ENCODE measurements around the gene CPNE4. TPM values are rescaled to one million over a fixed set of nuclear protein-coding genes. Genes with fewer than 3 reads are reported as not detected.

The CPNE4 gene
- total RNA-seq, 1 donor from 2014 or later, result 3.2 TPM

DNA sequence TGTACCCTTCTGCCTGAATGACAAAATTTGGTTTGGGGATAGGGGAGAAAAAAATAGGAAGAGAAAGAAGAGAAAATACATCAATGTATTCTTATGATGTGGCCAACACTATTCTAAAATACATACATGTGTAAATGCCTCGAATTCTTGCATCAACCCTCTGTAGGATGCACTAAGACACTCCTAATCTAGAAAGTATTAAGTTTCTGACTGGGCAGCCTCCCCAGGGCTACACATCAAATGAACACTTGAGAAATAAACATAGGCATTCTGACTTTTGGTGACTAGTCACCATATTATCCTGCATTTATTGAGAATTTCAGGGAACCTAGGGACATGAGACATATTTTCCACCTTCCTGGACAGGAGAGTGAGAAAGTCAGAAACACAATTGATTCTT, 109.2 kb downstream of the CPNE4 start:
- no peaks in the 10 kb centered on the region for H3K27me3 ChIP-seq

DNA sequence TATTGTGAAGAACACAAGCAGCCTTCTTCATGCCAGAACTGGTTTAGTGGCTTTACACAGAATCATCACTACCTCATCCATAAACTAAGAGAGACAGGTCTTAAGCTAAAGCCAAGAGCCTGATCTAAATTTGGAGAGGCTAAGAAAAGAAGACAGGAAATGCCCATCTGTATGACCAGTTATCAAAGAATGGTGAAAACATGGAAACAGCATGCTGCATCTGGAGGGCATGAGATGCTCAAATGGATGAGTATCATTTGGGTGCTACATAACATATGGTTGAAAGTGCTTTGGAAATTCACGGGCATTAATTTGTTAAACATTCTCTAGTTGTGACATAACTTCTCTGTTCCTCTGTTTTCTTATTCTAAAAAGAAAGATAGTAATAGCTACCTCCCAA, 112.5 kb downstream of the CPNE4 start:
- H3K27ac ChIP-seq, result no peak overlapping the region
- no peaks in the 10 kb centered on the region for H3K36me3 ChIP-seq
- H3K9me3 ChIP-seq, result no peaks in the 10 kb centered on the region
- H3K4me1 ChIP-seq, result no peaks in the 10 kb centered on the region
- TF ChIP-seq POLR2A (IDR thresholded peaks at IDR 0.05) (no peak), POLR2AphosphoS5 (IDR thresholded peaks at IDR 0.05; ENCODE audit: insufficient read depth in 1 of 2, low read depth in 1 of 2) (no peak)
- TF ChIP-seq, protein P1, sequence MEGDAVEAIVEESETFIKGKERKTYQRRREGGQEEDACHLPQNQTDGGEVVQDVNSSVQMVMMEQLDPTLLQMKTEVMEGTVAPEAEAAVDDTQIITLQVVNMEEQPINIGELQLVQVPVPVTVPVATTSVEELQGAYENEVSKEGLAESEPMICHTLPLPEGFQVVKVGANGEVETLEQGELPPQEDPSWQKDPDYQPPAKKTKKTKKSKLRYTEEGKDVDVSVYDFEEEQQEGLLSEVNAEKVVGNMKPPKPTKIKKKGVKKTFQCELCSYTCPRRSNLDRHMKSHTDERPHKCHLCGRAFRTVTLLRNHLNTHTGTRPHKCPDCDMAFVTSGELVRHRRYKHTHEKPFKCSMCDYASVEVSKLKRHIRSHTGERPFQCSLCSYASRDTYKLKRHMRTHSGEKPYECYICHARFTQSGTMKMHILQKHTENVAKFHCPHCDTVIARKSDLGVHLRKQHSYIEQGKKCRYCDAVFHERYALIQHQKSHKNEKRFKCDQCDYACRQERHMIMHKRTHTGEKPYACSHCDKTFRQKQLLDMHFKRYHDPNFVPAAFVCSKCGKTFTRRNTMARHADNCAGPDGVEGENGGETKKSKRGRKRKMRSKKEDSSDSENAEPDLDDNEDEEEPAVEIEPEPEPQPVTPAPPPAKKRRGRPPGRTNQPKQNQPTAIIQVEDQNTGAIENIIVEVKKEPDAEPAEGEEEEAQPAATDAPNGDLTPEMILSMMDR (IDR thresholded peaks at IDR 0.05), result no peak
- H3K27me3 ChIP-seq, result no peaks in the 10 kb centered on the region
- no peak overlapping the region for H3K4me3 ChIP-seq
- DNase-seq (ENCODE audit: extremely low spot score in 2 of 2), result no peak
- intact Hi-C loops (cut with DNase I), result no loop called here

More for the DNA sequence above, 109.2 kb downstream of the CPNE4 start:
- Histone ChIP-seq H3K4me3 (no peak overlapping the region), H3K9me3 (no peaks in the 10 kb centered on the region), H3K36me3 (no peaks in the 10 kb centered on the region), H3K4me1 (no peaks in the 10 kb centered on the region), H3K27ac (no peak overlapping the region)
- TF ChIP-seq POLR2A (IDR thresholded peaks at IDR 0.05), result no peak
- TF ChIP-seq, protein P1 (IDR thresholded peaks at IDR 0.05), result no peak
- TF ChIP-seq POLR2AphosphoS5 (IDR thresholded peaks at IDR 0.05; ENCODE audit: insufficient read depth in 1 of 2, low read depth in 1 of 2), result no peak
- DNase-seq (ENCODE audit: extremely low spot score in 2 of 2), result no peak
- intact Hi-C loops (cut with DNase I), result no loop called here

DNA sequence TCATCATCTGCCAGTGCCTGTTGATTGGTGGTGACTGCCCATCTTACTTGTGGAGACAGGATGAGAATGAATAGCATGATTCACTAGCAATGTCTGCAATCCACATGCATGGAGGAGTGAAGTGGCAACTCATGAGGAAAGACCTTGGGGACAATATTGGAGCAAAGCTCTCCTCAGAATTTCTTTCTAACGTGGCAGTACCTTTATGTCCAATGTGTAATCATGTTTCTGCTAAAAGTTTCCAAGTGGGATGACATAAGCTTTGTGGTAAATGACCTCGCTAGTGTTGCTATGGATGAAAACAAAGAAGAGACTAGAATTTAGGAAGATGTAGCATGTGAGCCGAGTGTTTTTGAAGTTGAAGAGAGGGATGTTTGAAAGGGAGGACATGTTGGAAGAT, 117.8 kb downstream of the CPNE4 start:
- intact Hi-C loops (cut with DNase I), result no loop called here
- Histone ChIP-seq H3K27ac (no peak overlapping the region), H3K4me1 (no peaks in the 10 kb centered on the region), H3K9me3 (no peaks in the 10 kb centered on the region), H3K27me3 (no peaks in the 10 kb centered on the region), H3K4me3 (no peak overlapping the region), H3K36me3 (no peaks in the 10 kb centered on the region)
- TF ChIP-seq, protein P1 (IDR thresholded peaks at IDR 0.05), result no peak
- no peak for TF ChIP-seq POLR2A (IDR thresholded peaks at IDR 0.05)
- no peak for TF ChIP-seq POLR2AphosphoS5 (IDR thresholded peaks at IDR 0.05; ENCODE audit: insufficient read depth in 1 of 2, low read depth in 1 of 2)
- no peak for DNase-seq (ENCODE audit: extremely low spot score in 2 of 2)

DNA sequence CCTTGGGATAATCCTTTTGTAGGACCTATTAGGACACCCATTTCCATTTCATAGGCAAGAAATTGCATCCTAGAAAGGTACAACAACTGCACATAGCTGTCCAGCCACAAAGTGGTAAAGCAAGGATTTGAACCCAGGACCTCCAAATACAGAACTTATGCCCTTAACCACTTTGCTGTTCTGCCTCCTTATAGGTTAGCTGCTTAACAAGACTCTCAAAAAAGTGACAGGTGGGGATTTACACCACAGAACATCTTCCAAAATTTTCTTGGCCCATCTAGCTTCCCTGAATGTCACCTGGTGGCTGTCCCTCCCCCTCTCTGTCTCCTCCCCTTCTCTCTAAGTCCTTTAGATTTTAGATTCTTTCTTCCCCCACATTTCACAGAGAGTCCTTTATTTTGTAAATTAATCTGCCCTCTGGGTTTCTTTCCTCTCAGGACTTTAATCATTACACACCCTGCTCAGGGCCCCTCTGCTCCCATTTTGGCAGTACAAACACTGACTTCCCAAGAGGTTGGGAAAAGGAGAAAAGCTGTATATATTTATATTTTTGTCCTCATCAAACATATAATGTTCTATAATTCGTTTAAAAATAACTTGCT, 120.6 kb downstream of the CPNE4 start:
- Histone ChIP-seq H3K27me3 (no peaks in the 10 kb centered on the region), H3K27ac (no peak overlapping the region), H3K4me1 (no peaks in the 10 kb centered on the region), H3K36me3 (no peaks in the 10 kb centered on the region), H3K4me3 (no peak overlapping the region), H3K9me3 (no peaks in the 10 kb centered on the region)
- intact Hi-C loops (cut with DNase I), result no loop called here
- TF ChIP-seq POLR2AphosphoS5 (IDR thresholded peaks at IDR 0.05; ENCODE audit: insufficient read depth in 1 of 2, low read depth in 1 of 2) (no peak), POLR2A (IDR thresholded peaks at IDR 0.05) (no peak)
- TF ChIP-seq, protein P1 (IDR thresholded peaks at IDR 0.05), result no peak
- no peak for DNase-seq (ENCODE audit: extremely low spot score in 2 of 2)

DNA sequence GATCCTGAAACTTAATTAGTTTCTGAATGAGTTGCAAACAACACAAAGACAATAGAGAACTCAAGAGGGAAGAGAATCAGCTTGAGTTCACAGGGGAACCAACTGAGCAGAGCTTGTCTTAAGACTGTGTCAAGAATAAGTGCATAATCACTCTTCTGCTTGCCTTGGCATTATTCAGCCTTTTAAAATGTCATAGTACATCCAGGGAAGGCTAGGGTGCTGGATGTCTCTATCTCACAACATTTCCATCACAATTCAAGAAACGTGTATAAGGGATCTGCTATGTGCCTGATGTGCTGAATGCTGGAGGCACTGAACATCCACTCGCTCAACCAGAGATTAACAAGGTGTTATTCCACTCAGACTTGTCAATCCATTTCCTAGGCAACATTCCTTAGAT, 122.6 kb downstream of the CPNE4 start:
- no peak for DNase-seq (ENCODE audit: extremely low spot score in 2 of 2)
- H3K36me3 ChIP-seq, result no peaks in the 10 kb centered on the region
- TF ChIP-seq POLR2A (IDR thresholded peaks at IDR 0.05) (no peak), POLR2AphosphoS5 (IDR thresholded peaks at IDR 0.05; ENCODE audit: insufficient read depth in 1 of 2, low read depth in 1 of 2) (no peak)
- TF ChIP-seq, protein P1 (IDR thresholded peaks at IDR 0.05), result no peak
- no peaks in the 10 kb centered on the region for H3K27me3 ChIP-seq
- intact Hi-C loops (cut with DNase I), result no loop called here
- H3K4me1 ChIP-seq, result no peaks in the 10 kb centered on the region
- no peak overlapping the region for H3K4me3 ChIP-seq
- no peaks in the 10 kb centered on the region for H3K9me3 ChIP-seq
- H3K27ac ChIP-seq, result no peak overlapping the region

Data from vagina (tissue), 2 donors.